ENCODE data around the gene MYOF.

DNA sequence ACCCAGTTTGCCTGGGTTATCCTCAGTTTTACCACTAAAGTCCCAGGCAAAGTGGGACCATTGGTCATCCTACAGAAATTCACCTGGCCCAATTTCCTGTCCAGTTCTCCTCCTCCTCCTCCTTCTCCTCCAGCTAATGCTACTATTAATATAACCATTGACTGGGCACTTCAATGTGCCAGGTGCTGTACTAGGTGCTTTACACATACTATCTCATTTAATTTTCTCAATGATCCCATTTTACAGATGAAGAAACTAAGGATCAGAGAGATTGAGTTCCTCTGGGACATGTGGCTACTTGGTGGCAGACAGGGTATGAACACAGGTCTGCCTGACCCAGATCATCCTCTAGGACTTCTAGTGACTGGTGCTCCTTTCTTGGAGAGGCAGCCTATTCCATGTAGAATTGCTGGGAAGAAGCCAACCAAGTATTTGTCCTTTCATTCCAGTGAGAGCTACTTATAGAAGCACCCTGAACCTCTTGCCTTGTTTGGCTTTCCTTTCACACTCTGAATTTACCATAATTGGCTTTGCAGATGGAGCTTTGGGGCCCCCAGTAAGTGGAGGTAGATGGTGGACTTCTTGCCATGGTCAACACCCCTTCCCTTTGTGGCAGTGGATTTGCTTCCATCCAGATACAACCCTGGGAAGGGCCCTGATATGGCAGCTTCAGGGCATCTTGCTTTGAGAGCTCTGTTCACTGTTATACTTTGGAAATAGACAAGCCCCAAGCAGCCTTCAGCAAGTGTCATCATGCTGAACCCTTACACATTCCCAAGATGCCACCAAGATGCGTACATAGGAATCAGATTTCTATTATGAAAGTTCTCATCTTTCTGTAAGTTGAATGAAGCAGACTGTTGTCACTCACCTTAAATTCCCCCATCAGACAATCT is 78.7 kb downstream of the MYOF start:
- TF ChIP-seq GATA2 (IDR thresholded peaks at IDR 0.05; ENCODE audit: low read depth, low read length) (no peak), GATA3 (IDR thresholded peaks at IDR 0.05; ENCODE audit: low read depth, low read length) (no peak)
